Epithelial cell of proximal tubule (primary cell): Measurements from ENCODE around the gene AFF3. TPM values are rescaled to one million over a fixed set of nuclear protein-coding genes. Genes with fewer than 3 reads are reported as not detected.
A peak's percentile ranks its signal among the peaks of the same experiment; 100 is the strongest.
"Not testable (repeated sequence)": the region's sequence is repeated elsewhere in the genome, so short reads cannot be mapped to it uniquely, and the experiment has no call there.

Experiments
- DNase-seq: peaks from one replicate; pipeline ENCODE4 v3.0.0-alpha.2; 2011; ENCODE audit warnings: low read depth
- H3K4me3 ChIP-seq: 2 replicates; pipeline ENCODE4 v1.5.1; 2011; ENCODE audit warnings: low read depth, mild to moderate bottlenecking, low read length
- total RNA-seq: library from RNA; depleted of rRNA; stranded (reverse); fragments of >200 nt; gene quantifications from 2 replicates; pipeline ENCODE4 v1.2.3, GENCODE V29; 2015
- TF ChIP-seq, protein P1 (sequence below): conservative IDR thresholded peaks from 2 replicates; pipeline ENCODE4 v1.5.1; 2012; ENCODE audit warnings: low read depth, mild to moderate bottlenecking, low read length

The AFF3 gene
- total RNA-seq, 1 donor from 2014 or later, result 0.35 TPM

- TF ChIP-seq, protein P1, sequence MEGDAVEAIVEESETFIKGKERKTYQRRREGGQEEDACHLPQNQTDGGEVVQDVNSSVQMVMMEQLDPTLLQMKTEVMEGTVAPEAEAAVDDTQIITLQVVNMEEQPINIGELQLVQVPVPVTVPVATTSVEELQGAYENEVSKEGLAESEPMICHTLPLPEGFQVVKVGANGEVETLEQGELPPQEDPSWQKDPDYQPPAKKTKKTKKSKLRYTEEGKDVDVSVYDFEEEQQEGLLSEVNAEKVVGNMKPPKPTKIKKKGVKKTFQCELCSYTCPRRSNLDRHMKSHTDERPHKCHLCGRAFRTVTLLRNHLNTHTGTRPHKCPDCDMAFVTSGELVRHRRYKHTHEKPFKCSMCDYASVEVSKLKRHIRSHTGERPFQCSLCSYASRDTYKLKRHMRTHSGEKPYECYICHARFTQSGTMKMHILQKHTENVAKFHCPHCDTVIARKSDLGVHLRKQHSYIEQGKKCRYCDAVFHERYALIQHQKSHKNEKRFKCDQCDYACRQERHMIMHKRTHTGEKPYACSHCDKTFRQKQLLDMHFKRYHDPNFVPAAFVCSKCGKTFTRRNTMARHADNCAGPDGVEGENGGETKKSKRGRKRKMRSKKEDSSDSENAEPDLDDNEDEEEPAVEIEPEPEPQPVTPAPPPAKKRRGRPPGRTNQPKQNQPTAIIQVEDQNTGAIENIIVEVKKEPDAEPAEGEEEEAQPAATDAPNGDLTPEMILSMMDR, result no peak
- H3K4me3 ChIP-seq, result no peak overlapping the region
- peak; percentile 37 for DNase-seq
Measured at GRCh38 chr2:100124761-100125160, 17.6 kb downstream of the AFF3 start.

- no peak overlapping the region for H3K4me3 ChIP-seq
- no peak for DNase-seq
- TF ChIP-seq, protein P1, result no peak
Measured at GRCh38 chr2:100121124-100121718, 21.2 kb downstream of the AFF3 start.

DNA sequence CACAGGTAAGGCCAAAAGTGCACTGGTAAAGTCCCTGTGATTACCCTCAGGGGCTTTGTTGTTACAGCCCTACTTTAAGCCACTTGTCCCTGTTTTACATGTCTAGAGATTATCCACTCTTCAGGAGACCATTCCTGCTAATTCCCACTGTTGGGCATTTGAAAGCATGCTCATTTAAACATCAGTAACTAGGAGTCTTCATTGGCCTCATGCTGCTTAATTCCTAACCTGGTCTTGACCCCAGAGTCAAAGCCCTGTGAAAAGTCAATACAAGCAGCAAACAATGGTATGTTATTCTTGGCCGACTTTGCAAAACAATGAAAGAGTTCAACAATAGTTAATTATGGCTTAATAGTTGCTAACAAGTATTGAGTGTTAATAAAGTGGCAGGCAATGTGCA, 23.2 kb downstream of the AFF3 start:
- DNase-seq, result no peak
- no peak overlapping the region for H3K4me3 ChIP-seq
- TF ChIP-seq, protein P1, result no peak

GRCh38 chr2:100113990-100114433, 28.4 kb downstream of the AFF3 start:
- DNase-seq, result no peak

DNA sequence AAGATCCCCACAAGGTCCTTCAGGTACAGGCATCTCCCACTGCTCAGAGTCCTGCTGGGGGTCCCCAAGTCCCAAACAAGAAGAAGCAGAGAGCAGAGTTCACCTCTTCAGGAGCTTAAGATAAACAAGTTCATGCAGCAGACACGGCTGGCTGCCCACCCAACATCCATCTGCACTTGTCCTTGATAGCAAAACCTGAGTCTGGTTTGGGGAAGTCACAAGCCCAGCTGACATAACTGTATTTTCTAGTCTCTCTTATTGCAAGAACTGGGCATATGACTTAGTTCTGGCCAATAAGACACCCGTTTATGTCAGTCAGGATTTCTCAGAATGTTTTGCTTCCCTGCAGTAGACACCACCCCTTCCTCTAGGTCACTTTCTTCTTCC, 31.8 kb downstream of the AFF3 start:
- no peak for DNase-seq
- H3K4me3 ChIP-seq, result no peak overlapping the region
- TF ChIP-seq, protein P1, result no peak

More at GRCh38 chr2:100113990-100114433, 28.4 kb downstream of the AFF3 start:
- no peak overlapping the region for H3K4me3 ChIP-seq
- TF ChIP-seq, protein P1, result no peak

GRCh38 chr2:100109986-100110613, 32.3 kb downstream of the AFF3 start:
- no peak for DNase-seq
- TF ChIP-seq, protein P1, result no peak
- H3K4me3 ChIP-seq, result no peak overlapping the region

DNA sequence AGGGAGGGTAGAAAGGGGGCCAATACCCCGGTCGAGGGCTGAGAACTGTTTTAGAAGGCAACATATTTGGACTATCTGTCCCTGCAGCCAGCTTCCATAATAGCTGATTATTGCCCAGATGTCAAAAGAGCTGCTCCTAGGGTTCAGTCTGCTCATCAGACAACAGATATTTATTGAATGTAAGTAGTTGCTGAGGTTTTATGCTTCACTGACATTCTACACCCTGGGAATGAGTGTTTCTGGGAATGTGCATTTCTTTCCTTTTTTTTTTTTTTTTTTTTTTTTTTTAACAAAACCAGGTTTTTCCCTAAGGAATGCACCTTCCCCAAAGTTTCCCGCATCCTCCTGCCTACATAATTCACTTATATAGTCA, 33.8 kb downstream of the AFF3 start:
- DNase-seq, result peak; percentile 30

More for the DNA sequence above, 33.8 kb downstream of the AFF3 start:
- H3K4me3 ChIP-seq, result not testable (repeated sequence)
